Measurements from ENCODE around the gene FGF21. TPM values are rescaled to one million over a fixed set of nuclear protein-coding genes. Genes with fewer than 3 reads are reported as not detected.
"Not testable (repeated sequence)": the region's sequence is repeated elsewhere in the genome, so short reads cannot be mapped to it uniquely, and the experiment has no call there.

The FGF21 gene
- total RNA-seq, 1 experiment from 2014 or later = not detected

GRCh38 chr19:48765816-48766215 is 10.5 kb downstream of the FGF21 start:
- peaks cover 34% of the 10 kb centered on the region for H3K27me3 ChIP-seq
- not testable (repeated sequence) for DNase-seq, H3K4me3 ChIP-seq, H3K36me3 ChIP-seq, H3K9me3 ChIP-seq

- not testable (repeated sequence) for H3K36me3 ChIP-seq, H3K4me3 ChIP-seq, DNase-seq, H3K9me3 ChIP-seq
- H3K27me3 ChIP-seq = peaks cover 26% of the 10 kb centered on the region
Observed at GRCh38 chr19:48768171-48768753, 12.9 kb downstream of the FGF21 start.

DNA sequence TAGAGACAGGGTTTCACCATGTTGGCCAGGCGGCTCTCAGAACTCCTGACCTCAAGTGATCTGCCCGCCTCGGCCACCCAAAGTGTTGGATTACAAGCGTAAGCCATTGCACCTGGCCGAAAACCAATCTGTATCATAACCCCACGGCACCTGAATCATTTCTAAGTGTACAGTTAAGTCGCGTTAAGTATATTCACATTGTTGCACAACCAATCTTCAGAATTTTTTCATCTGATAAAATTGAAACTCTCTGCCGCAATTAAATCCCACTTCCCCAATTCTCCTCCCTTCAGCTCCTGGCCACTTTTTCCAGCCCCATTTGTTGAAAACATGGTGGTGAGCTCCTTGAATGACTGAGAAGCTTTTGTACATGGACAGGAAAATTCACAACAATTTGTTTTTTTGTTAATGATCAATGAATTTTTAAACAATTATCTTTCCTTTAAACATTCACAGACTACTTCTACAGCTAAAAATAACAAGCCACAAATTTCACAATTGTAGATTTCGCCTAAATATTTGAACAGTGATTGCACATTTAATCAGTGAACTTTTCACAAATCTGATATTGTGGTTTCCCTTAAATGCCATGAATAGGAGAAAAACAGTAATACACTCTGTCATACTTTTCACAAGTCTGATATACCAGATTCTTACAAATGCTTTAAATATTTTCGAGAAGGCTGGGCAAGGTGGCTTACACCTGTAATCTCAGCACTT is 13.8 kb downstream of the FGF21 start:
- Histone ChIP-seq H3K27me3 (peaks cover 19% of the 10 kb centered on the region), H3K9me3 (no peaks in the 10 kb centered on the region), H3K36me3 (no peaks in the 10 kb centered on the region), H3K4me3 (no peak overlapping the region)
- DNase-seq = no peak

- H3K9me3 ChIP-seq = no peaks in the 10 kb centered on the region
- no peak overlapping the region for H3K4me3 ChIP-seq
- peaks cover 17% of the 10 kb centered on the region for H3K27me3 ChIP-seq
- DNase-seq = no peak
- no peaks in the 10 kb centered on the region for H3K36me3 ChIP-seq
Observed at GRCh38 chr19:48770266-48770665, 14.9 kb downstream of the FGF21 start.

DNA sequence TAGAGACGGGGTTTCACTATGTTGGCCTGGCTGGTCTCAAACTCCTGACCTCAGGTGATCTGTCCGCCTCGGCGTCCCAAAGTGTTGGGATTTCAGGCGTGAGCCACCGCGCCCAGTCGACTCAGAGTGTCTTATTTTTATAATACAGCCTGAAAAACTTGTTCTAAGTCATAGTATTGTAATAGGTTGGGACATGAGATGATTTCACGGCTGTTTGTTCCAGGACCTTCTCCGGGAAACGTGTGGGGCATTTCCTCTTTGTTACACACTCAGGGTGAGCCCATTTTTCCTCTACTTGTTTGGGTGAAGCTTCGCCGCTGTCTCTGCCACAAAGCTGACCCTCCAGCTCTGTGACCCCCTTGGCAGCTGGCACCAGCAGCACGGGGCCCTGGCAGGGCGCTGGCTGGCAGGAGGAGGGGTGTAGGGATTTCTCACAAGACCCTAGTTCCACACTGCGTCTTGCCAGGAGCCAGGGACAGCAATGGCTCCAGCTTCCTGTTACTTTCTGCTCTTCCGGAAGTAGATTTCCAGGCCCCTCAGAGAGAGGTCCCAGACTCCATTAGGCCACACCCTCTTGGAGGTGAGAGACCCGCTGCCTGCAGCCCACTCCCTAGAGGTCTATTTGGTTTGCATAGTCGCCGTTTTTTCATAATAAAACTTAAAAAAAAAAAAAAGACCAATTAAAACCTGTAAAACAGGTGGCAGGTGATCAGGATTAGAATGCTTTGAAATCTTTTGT is 15.6 kb downstream of the FGF21 start:
- no peak for DNase-seq
- Histone ChIP-seq H3K27me3 (peaks cover 17% of the 10 kb centered on the region), H3K36me3 (no peaks in the 10 kb centered on the region), H3K4me3 (no peak overlapping the region), H3K9me3 (no peaks in the 10 kb centered on the region)

- Histone ChIP-seq H3K9me3 (no peaks in the 10 kb centered on the region), H3K36me3 (no peaks in the 10 kb centered on the region), H3K4me3 (no peak overlapping the region), H3K27me3 (peaks cover 17% of the 10 kb centered on the region)
- no peak for DNase-seq
Observed at GRCh38 chr19:48772503-48772953, 17.2 kb downstream of the FGF21 start.

DNA sequence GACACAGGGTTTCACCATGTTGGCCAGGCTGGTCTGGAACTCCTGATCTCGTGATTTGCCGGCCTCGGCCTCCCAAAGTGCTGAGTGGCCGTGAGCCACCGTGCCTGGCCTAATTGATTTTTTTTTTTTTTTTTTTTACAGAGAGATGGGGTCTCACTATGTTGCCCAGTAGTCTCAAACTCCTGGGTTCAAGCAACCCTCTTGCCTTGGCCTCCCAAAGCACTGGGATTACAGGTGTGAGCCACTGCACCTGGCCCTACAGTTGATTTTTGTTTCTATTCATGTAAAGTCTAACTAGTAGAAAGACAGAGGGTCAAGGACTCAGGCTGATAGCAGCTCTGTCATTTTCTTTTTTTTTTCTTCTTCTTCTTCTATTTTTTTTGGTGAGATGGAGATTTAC is 21.8 kb downstream of the FGF21 start:
- Histone ChIP-seq H3K36me3 (no peaks in the 10 kb centered on the region), H3K27me3 (no peaks in the 10 kb centered on the region), H3K4me3 (no peak overlapping the region), H3K9me3 (no peaks in the 10 kb centered on the region)
- no peak for DNase-seq

DNA sequence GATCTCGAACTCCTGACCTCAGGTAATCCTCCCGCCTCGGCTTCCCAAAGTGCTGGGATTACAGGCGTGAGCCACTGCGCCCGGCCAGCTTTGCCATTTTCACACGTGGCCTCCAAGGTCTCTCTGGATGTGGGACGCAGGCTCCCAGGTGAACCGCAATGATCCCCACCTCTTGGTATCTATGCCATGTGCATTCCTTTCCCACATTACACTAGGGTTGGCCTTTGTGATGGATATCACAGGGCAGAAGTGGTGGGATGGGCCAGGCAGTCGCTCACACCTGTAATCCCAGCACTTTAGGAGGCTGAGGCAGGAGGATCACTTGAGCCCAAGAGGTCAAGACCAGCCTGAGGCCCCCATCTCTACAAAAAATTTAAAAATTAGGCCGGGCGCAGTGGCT is 22.4 kb downstream of the FGF21 start:
- no peak for DNase-seq

GRCh38 chr19:48779636-48780035 is 24.3 kb downstream of the FGF21 start:
- Histone ChIP-seq H3K9me3 (no peaks in the 10 kb centered on the region), H3K36me3 (no peaks in the 10 kb centered on the region), H3K4me3 (no peak overlapping the region), H3K27me3 (no peaks in the 10 kb centered on the region)
- DNase-seq = no peak

More for the DNA sequence above, 22.4 kb downstream of the FGF21 start:
- no peaks in the 10 kb centered on the region for H3K27me3 ChIP-seq
- H3K4me3 ChIP-seq = no peak overlapping the region
- H3K9me3 ChIP-seq = no peaks in the 10 kb centered on the region
- no peaks in the 10 kb centered on the region for H3K36me3 ChIP-seq

GRCh38 chr19:48780631-48781391 is 25.5 kb downstream of the FGF21 start:
- H3K36me3 ChIP-seq = no peaks in the 10 kb centered on the region
- DNase-seq = no peak
- no peaks in the 10 kb centered on the region for H3K9me3 ChIP-seq
- H3K27me3 ChIP-seq = no peaks in the 10 kb centered on the region
- H3K4me3 ChIP-seq = no peak overlapping the region

DNA sequence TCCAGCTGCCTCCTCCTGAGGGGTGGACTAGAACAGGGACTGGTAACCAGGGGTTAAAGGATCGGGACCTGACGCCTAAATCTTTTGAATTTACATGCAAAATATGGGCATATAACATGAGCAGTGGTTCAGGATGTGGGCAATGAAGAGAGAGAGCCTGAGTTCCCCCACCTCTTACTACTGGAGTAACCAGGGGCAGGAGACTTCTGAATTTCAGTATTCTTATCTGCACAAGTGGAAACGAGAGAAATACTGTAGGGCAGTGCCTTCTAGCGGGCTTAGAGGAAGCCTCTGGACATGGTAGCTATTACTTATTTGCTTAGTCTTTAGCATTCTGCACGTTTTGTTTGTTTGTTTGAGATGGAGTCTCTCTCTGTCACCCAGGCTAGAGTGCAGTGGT is 29.2 kb downstream of the FGF21 start:
- Histone ChIP-seq H3K9me3 (no peaks in the 10 kb centered on the region), H3K27me3 (no peaks in the 10 kb centered on the region), H3K36me3 (no peaks in the 10 kb centered on the region), H3K4me3 (no peak overlapping the region)
- DNase-seq = no peak

- H3K9me3 ChIP-seq, H3K36me3 ChIP-seq, H3K27me3 ChIP-seq, H3K4me3 ChIP-seq, DNase-seq: not testable (repeated sequence)
Observed at GRCh38 chr19:48786422-48786821, 31.1 kb downstream of the FGF21 start.

- not testable (repeated sequence) for DNase-seq, H3K4me3 ChIP-seq, H3K36me3 ChIP-seq, H3K9me3 ChIP-seq, H3K27me3 ChIP-seq
Observed at GRCh38 chr19:48787331-48787730, 32.0 kb downstream of the FGF21 start.

- Histone ChIP-seq H3K27me3 (no peaks in the 10 kb centered on the region), H3K36me3 (no peaks in the 10 kb centered on the region), H3K9me3 (no peaks in the 10 kb centered on the region), H3K4me3 (no peak overlapping the region)
- DNase-seq = no peak
Observed at GRCh38 chr19:48793271-48793670, 37.9 kb downstream of the FGF21 start.

DNA sequence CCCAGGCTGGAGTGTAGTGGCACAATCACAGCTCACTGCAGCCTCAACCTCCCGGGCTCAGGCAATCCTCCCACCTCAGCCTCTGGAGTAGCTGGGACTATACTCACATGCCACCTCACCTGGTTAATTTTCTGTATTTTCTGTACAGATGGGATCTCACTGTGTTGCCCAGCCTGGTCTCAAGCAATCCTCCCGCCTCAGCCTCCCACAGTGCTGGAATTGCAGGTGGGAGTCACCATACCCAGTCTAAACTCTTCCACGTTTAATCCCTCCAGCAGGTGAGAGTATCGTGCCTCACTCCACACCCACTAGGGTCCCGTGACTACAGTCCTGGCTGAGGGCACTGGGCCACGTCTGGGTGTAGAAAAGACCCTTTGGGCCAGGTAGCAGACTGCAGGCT is 39.0 kb downstream of the FGF21 start:
- Histone ChIP-seq H3K27me3 (no peaks in the 10 kb centered on the region), H3K36me3 (peaks cover 1% of the 10 kb centered on the region), H3K4me3 (no peak overlapping the region), H3K9me3 (no peaks in the 10 kb centered on the region)
- no peak for DNase-seq

GRCh38 chr19:48795055-48795684 is 39.8 kb downstream of the FGF21 start:
- no peaks in the 10 kb centered on the region for H3K27me3 ChIP-seq
- no peaks in the 10 kb centered on the region for H3K9me3 ChIP-seq
- peak; percentile 94 for DNase-seq
- peaks cover 5% of the 10 kb centered on the region for H3K36me3 ChIP-seq
- H3K4me3 ChIP-seq = peak overlapping the region; percentile 40

- no peaks in the 10 kb centered on the region for H3K27me3 ChIP-seq
- peak; percentile 62 for DNase-seq
- H3K4me3 ChIP-seq = no peak overlapping the region
- H3K9me3 ChIP-seq = no peaks in the 10 kb centered on the region
- H3K36me3 ChIP-seq = peaks cover 5% of the 10 kb centered on the region
Observed at GRCh38 chr19:48795685-48796070, 40.4 kb downstream of the FGF21 start.
